Uterus (tissue), 2 donors: ENCODE data around the gene TYW5.

ENCODE experiments used
- POLR2A ChIP-seq, 2 donors: fragments of 450-650 bp; IDR thresholded peaks; one replicate each; pipeline ENCODE4 v1.6.1; 2016; ENCODE audit warnings: antibody characterized with exemption in 2 of 2, mild to moderate bottlenecking in 1 of 2, moderate library complexity in 1 of 2
- TF ChIP-seq, protein P1 (sequence below), 4 experiments: fragments of 200-600 bp in 2 of 4; fragments of 450-650 bp in 2 of 4; sonication (generic) in 2 of 4; IDR thresholded peaks; one replicate each; pipeline ENCODE4 v1.5.1; 2016 to 2019; ENCODE audit warnings: antibody characterized with exemption in 4 of 4, mild to moderate bottlenecking in 2 of 4, moderate library complexity in 1 of 4

DNA sequence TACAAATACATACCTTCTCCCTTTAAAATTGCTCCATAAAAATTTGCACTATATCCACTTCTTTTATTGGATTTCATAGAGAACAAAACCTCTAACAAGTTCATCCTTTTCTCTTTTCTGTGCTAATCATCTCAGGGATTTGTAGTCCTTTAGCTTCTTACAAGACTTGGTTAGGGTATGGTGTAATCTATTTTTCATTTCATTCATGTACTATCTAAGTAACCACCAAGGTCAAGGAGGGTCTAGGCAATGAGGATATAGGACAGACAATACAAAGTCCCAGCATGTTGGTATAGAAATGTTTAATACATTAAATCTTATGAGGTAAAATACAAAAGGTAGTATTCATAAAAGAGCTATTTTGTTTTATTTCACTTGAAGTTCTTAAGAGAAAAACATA is 26.7 kb downstream of the TYW5 start:
- TF ChIP-seq, protein P1, sequence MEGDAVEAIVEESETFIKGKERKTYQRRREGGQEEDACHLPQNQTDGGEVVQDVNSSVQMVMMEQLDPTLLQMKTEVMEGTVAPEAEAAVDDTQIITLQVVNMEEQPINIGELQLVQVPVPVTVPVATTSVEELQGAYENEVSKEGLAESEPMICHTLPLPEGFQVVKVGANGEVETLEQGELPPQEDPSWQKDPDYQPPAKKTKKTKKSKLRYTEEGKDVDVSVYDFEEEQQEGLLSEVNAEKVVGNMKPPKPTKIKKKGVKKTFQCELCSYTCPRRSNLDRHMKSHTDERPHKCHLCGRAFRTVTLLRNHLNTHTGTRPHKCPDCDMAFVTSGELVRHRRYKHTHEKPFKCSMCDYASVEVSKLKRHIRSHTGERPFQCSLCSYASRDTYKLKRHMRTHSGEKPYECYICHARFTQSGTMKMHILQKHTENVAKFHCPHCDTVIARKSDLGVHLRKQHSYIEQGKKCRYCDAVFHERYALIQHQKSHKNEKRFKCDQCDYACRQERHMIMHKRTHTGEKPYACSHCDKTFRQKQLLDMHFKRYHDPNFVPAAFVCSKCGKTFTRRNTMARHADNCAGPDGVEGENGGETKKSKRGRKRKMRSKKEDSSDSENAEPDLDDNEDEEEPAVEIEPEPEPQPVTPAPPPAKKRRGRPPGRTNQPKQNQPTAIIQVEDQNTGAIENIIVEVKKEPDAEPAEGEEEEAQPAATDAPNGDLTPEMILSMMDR (IDR thresholded peaks at IDR 0.05): no peak
- no peak for TF ChIP-seq POLR2A (IDR thresholded peaks at IDR 0.05)
